ENCODE results near the gene PGRMC2. TPM values are rescaled to one million over a fixed set of nuclear protein-coding genes. Genes with fewer than 3 reads are reported as not detected.
"Not testable (repeated sequence)": the region's sequence is repeated elsewhere in the genome, so short reads cannot be mapped to it uniquely, and the experiment has no call there.

Gene PGRMC2
- total RNA-seq, 4 donors from 2014 or later: 57.3 to 74.3 (median 59.4) TPM

DNA sequence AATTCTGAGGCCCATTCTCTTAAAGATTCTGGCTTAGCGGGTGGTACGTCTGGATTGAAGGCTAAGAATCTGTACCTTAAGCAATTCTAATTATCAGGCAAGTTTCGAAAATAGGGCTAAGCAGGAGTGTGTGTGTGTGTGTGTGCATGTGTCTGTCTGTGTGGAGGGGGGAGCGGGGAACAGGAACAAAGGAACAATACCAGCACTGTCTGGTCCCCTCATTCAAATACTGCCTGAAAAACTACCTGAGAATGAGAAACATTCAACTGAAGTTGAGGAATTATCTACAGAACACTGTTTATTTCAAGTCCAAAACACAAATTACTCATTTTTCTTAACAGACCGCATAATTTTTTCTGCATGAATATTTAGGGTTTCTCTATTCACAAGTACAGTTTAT is 18.6 kb downstream of the PGRMC2 start:
- peaks cover 0 to 11% (median 4%) of the 10 kb centered on the region in 4 donors for H3K9me3 ChIP-seq
- WGBS: 94% methylated on average over 5 of the region's 5 CpGs
- intact Hi-C loops (cut with DNase I): no loop called here
- H3K36me3 ChIP-seq: peaks cover 7 to 33% (median 17%) of the 10 kb centered on the region in 4 donors
- no peak overlapping the region for H3K27ac ChIP-seq (replicated peaks in 1 of 4)
- DNase-seq (ENCODE audit: extremely low spot score): no peak
- H3K4me3 ChIP-seq: no peak overlapping the region
- no peak for TF ChIP-seq EP300 (IDR thresholded peaks at IDR 0.05)
- no peak for TF ChIP-seq CTCF (IDR thresholded peaks at IDR 0.05)
- TF ChIP-seq POLR2AphosphoS5 (IDR thresholded peaks at IDR 0.05): no peak
- no peak for TF ChIP-seq POLR2A (IDR thresholded peaks at IDR 0.05; ENCODE audit: low read depth)
- no peaks in the 10 kb centered on the region for H3K27me3 ChIP-seq
- no peaks in the 10 kb centered on the region for H3K4me1 ChIP-seq

GRCh38 chr4:128267745-128268144 is 19.9 kb downstream of the PGRMC2 start:
- Histone ChIP-seq H3K36me3 (peaks cover 7 to 33% (median 17%) of the 10 kb centered on the region in 4 donors), H3K4me3 (no peak overlapping the region), H3K9me3 (peaks cover 0 to 11% (median 4%) of the 10 kb centered on the region in 4 donors), H3K4me1 (no peaks in the 10 kb centered on the region), H3K27me3 (no peaks in the 10 kb centered on the region), H3K27ac (replicated peaks in 1 of 4) (no peak overlapping the region)
- TF ChIP-seq POLR2AphosphoS5 (IDR thresholded peaks at IDR 0.05) (no peak), POLR2A (IDR thresholded peaks at IDR 0.05; ENCODE audit: low read depth) (no peak), CTCF (IDR thresholded peaks at IDR 0.05) (no peak), EP300 (IDR thresholded peaks at IDR 0.05) (no peak)
- DNase-seq (ENCODE audit: extremely low spot score): no peak
- WGBS: 40% methylated on average over 2 of the region's 2 CpGs
- intact Hi-C loops (cut with DNase I): no loop called here

DNA sequence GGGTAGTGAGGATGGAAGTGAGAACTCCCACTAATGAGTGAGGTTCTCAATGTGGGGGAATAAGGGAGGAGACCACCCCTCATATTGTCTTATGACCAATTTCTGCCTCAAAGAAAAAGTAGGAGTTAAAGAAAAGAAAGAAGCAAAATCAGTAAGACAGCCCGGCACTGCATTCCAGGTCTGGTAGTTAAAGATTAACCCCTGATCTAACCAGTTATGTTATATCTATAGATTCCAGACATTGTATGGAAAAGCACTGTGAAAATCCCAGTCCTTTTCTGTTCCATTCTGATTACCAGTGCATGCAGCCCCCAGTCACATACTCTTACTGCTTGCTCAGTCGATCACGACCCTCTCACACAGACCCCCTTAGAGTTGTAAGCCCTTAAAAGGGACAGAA is 20.4 kb downstream of the PGRMC2 start:
- H3K4me3 ChIP-seq; H3K4me1 ChIP-seq; DNase-seq (ENCODE audit: extremely low spot score); H3K27ac ChIP-seq (replicated peaks in 1 of 4); H3K27me3 ChIP-seq; intact Hi-C loops (cut with DNase I): not testable (repeated sequence)
- Histone ChIP-seq H3K36me3 (peaks cover 7 to 31% (median 17%) of the 10 kb centered on the region in 4 donors), H3K9me3 (peaks cover 0 to 11% (median 4%) of the 10 kb centered on the region in 4 donors)
- WGBS: 83% methylated on average over 3 of the region's 3 CpGs

GRCh38 chr4:128265550-128265949 is 22.1 kb downstream of the PGRMC2 start:
- H3K27ac ChIP-seq (replicated peaks in 1 of 4); DNase-seq (ENCODE audit: extremely low spot score); H3K27me3 ChIP-seq; H3K4me1 ChIP-seq; H3K4me3 ChIP-seq; intact Hi-C loops (cut with DNase I): not testable (repeated sequence)
- H3K36me3 ChIP-seq: peaks cover 1 to 15% (median 10%) of the 10 kb centered on the region in 4 donors
- peaks cover 0 to 11% (median 4%) of the 10 kb centered on the region in 4 donors for H3K9me3 ChIP-seq
- 79% methylated on average over 3 of the region's 3 CpGs for WGBS

GRCh38 chr4:128259889-128260288 is 27.7 kb downstream of the PGRMC2 start:
- DNase-seq (ENCODE audit: extremely low spot score); H3K4me3 ChIP-seq; H3K36me3 ChIP-seq; intact Hi-C loops (cut with DNase I); H3K27ac ChIP-seq (replicated peaks in 1 of 4); H3K4me1 ChIP-seq; H3K27me3 ChIP-seq; H3K9me3 ChIP-seq: not testable (repeated sequence)
- WGBS: 63% methylated on average over 5 of the region's 5 CpGs

GRCh38 chr4:128258166-128258565 is 29.4 kb downstream of the PGRMC2 start:
- intact Hi-C loops (cut with DNase I); DNase-seq (ENCODE audit: extremely low spot score): not testable (repeated sequence)
- 73% methylated on average over 4 of the region's 4 CpGs for WGBS

GRCh38 chr4:128256539-128256938 is 31.1 kb downstream of the PGRMC2 start:
- no peaks in the 10 kb centered on the region for H3K36me3 ChIP-seq
- no peak for DNase-seq (ENCODE audit: extremely low spot score)

More at GRCh38 chr4:128258166-128258565, 29.4 kb downstream of the PGRMC2 start:
- not testable (repeated sequence) for H3K27ac ChIP-seq (replicated peaks in 1 of 4); H3K4me3 ChIP-seq; H3K36me3 ChIP-seq; H3K4me1 ChIP-seq; H3K9me3 ChIP-seq; H3K27me3 ChIP-seq

More at GRCh38 chr4:128256539-128256938, 31.1 kb downstream of the PGRMC2 start:
- 75% methylated on average over 1 of the region's 1 CpG for WGBS
- TF ChIP-seq EP300 (IDR thresholded peaks at IDR 0.05) (no peak), POLR2A (IDR thresholded peaks at IDR 0.05; ENCODE audit: low read depth) (no peak)
- Histone ChIP-seq H3K9me3 (no peaks in the 10 kb centered on the region), H3K4me1 (no peaks in the 10 kb centered on the region), H3K27ac (replicated peaks in 1 of 4) (no peak overlapping the region), H3K4me3 (no peak overlapping the region), H3K27me3 (no peaks in the 10 kb centered on the region)
- intact Hi-C loops (cut with DNase I): no loop called here
